Measurements from ENCODE around the gene NT5C2.
"Not testable (repeated sequence)": the region's sequence is repeated elsewhere in the genome, so short reads cannot be mapped to it uniquely, and the experiment has no call there.

NT5C2 gene

GRCh38 chr10:103193820-103194529 lies 903 bp upstream of the NT5C2 start:
- no peak for DNase-seq
- no peak overlapping the region for H3K4me3 ChIP-seq (ENCODE audit: low read depth, low read length)
- H3K36me3 ChIP-seq: no peaks in the 10 kb centered on the region
- no peaks in the 10 kb centered on the region for H3K27me3 ChIP-seq
- TF ChIP-seq CTCF (IDR thresholded peaks at IDR 0.05; ENCODE audit: low read depth, low read length): no peak
- no peaks in the 10 kb centered on the region for H3K9me3 ChIP-seq
- no peaks in the 10 kb centered on the region for H3K4me1 ChIP-seq

- Histone ChIP-seq H3K27me3 (no peaks in the 10 kb centered on the region), H3K36me3 (no peaks in the 10 kb centered on the region), H3K4me1 (no peaks in the 10 kb centered on the region), H3K9me3 (no peaks in the 10 kb centered on the region), H3K4me3 (ENCODE audit: low read depth, low read length) (peak overlapping the region; percentile 85)
- peak; percentile 69 for DNase-seq
- no peak for TF ChIP-seq CTCF (IDR thresholded peaks at IDR 0.05; ENCODE audit: low read depth, low read length)
Measured at GRCh38 chr10:103192451-103193106, 493 bp downstream of the NT5C2 start.

- Histone ChIP-seq H3K4me1 (no peaks in the 10 kb centered on the region), H3K4me3 (ENCODE audit: low read depth, low read length) (peak overlapping the region; percentile 85), H3K9me3 (no peaks in the 10 kb centered on the region), H3K27me3 (no peaks in the 10 kb centered on the region), H3K36me3 (no peaks in the 10 kb centered on the region)
- TF ChIP-seq CTCF (IDR thresholded peaks at IDR 0.05; ENCODE audit: low read depth, low read length): no peak
- no peak for DNase-seq
Measured at GRCh38 chr10:103192089-103192450, 1.0 kb downstream of the NT5C2 start.

GRCh38 chr10:103191198-103191597 lies 1.9 kb downstream of the NT5C2 start:
- H3K27me3 ChIP-seq; DNase-seq; H3K4me1 ChIP-seq; H3K4me3 ChIP-seq (ENCODE audit: low read depth, low read length); H3K9me3 ChIP-seq; H3K36me3 ChIP-seq: not testable (repeated sequence)

GRCh38 chr10:103188853-103189252 lies 4.2 kb downstream of the NT5C2 start:
- Histone ChIP-seq H3K9me3 (no peaks in the 10 kb centered on the region), H3K4me1 (no peaks in the 10 kb centered on the region), H3K4me3 (ENCODE audit: low read depth, low read length) (no peak overlapping the region), H3K36me3 (no peaks in the 10 kb centered on the region), H3K27me3 (no peaks in the 10 kb centered on the region)
- no peak for TF ChIP-seq CTCF (IDR thresholded peaks at IDR 0.05; ENCODE audit: low read depth, low read length)
- DNase-seq: no peak

GRCh38 chr10:103186128-103186527 lies 6.9 kb downstream of the NT5C2 start:
- Histone ChIP-seq H3K36me3 (no peaks in the 10 kb centered on the region), H3K9me3 (no peaks in the 10 kb centered on the region), H3K4me3 (ENCODE audit: low read depth, low read length) (no peak overlapping the region), H3K4me1 (no peaks in the 10 kb centered on the region), H3K27me3 (no peaks in the 10 kb centered on the region)
- TF ChIP-seq CTCF (IDR thresholded peaks at IDR 0.05; ENCODE audit: low read depth, low read length): no peak
- DNase-seq: no peak

All from BE2C (cell line).